Urinary bladder (tissue), 4 donors: Measurements from ENCODE around the gene FLACC1. TPM values are rescaled to one million over a fixed set of nuclear protein-coding genes. Genes with fewer than 3 reads are reported as not detected.
"Not testable (repeated sequence)": the region's sequence is repeated elsewhere in the genome, so short reads cannot be mapped to it uniquely, and the experiment has no call there.

Experiments
- DNase-seq: peaks from one replicate; pipeline ENCODE4 v3.0.0-alpha.2; 2015; ENCODE audit errors: extremely low spot score
- H3K27ac ChIP-seq: one replicate; pipeline ENCODE4 v1.5.1; 2013; ENCODE audit warnings: low read depth, mild to moderate bottlenecking, moderate library complexity
- H3K36me3 ChIP-seq: one replicate; pipeline ENCODE4 v1.6.1; 2013; ENCODE audit warnings: mild to moderate bottlenecking, moderate library complexity; ENCODE audit not compliant: insufficient read depth
- H3K4me1 ChIP-seq: one replicate; pipeline ENCODE4 v1.6.1; 2013; ENCODE audit warnings: mild to moderate bottlenecking, moderate library complexity; ENCODE audit not compliant: insufficient read depth
- H3K4me3 ChIP-seq: one replicate; pipeline ENCODE4 v1.5.1; 2013; ENCODE audit warnings: low read depth, low read length
- WGBS: extraction: QIAGEN DNeasy Blood & Tissue Kit; methylation state at CpG from one replicate; pipeline ENCODE4 v1.1.7; 2013; 5-methylcytosine and 5-hydroxymethylcytosine counted together
- polyA plus RNA-seq: library from polyadenylated mRNA; stranded (reverse); fragments of 200-250 nt; gene quantifications from one replicate; pipeline ENCODE4 v1.2.3, GENCODE V29; 2013
- total RNA-seq: library from RNA; depleted of rRNA; stranded (reverse); fragments of >200 nt; gene quantifications from one replicate; pipeline ENCODE4 v1.2.3, GENCODE V29; 2014
- donor health status: healthy with polysubstance abuse.
- donor health status: healthy.

Gene FLACC1
- total and polyA plus RNA-seq, 2 donors: 0.63 to 1.3 TPM

DNA sequence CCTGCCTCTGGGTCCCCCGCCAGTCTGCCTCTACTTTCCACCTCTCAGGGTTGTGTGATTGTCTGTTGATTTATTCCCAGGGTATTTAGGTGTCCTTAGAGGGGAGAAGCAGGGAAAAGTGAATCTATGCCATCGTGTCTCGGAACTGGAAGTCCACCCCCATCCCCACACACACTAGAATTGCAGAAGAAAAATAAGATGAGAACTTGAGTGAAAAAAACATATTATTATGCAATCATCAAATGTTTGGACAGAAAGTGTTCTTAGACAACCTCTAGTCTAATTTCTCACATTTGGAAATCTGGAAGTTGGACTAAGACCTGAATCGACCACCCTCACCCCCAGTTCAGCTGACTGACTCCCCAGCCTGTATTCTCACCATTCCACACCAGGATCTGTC, 110.9 kb downstream of the FLACC1 start:
- Histone ChIP-seq H3K4me1 (no peaks in the 10 kb centered on the region), H3K27ac (no peak overlapping the region), H3K36me3 (no peaks in the 10 kb centered on the region), H3K4me3 (no peak overlapping the region)
- no peak for DNase-seq
- 64% methylated on average over 4 of the region's 4 CpGs for WGBS

DNA sequence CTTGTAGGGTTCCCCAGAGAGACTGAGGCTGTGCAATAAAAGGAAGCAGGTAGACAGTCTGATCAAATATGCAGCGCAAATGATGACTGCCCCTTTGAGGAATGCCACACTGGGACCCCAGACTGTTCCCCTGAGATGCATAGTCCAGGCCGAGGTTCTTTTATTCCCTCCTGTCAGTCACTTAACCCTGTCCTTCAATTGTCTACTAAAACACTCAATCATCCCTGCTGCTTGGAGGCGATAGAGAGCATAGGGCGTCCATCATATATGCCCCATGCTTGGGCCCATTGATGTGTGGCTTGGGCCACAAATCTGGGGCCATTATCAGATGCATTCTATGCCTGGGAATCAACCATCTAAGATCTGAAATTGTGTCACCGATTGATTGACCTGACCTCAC, 112.3 kb downstream of the FLACC1 start:
- no peak for DNase-seq
- WGBS: 92% methylated on average over 5 of the region's 5 CpGs
- Histone ChIP-seq H3K27ac (no peak overlapping the region), H3K4me3 (no peak overlapping the region), H3K36me3 (no peaks in the 10 kb centered on the region), H3K4me1 (no peaks in the 10 kb centered on the region)

DNA sequence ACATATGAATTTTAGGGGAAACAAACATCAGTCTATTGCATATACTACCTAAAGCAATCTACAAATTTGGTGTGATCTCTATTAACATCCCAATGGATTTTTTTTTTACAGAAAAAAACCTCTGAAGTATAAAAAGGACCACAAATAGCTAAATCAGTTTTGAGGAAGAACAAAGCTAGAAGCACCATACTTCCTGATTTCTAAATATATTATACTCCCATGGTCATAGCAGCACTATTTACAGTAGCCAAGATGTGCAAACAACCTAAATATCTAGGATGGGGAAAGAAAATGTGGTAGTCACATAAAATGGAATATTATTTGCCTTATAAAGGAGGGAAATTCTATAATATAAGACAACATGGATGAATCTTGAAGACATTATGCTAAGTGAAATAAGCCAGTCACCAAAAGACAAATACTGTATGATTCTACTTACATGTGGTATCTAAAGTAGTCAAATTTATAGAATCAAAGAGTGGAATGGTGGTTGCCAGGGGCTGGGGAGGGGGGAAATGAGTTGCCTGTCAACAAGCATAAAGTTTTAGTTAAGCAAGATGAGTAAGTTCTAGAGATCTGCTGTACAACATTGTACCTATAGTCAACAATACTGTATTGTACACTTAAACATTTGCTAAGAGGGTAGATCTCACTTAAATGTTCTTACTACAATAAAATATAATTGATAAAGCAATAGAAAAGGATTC, 114.4 kb downstream of the FLACC1 start:
- no peaks in the 10 kb centered on the region for H3K36me3 ChIP-seq
- no peak overlapping the region for H3K27ac ChIP-seq
- H3K4me1 ChIP-seq: no peaks in the 10 kb centered on the region
- H3K4me3 ChIP-seq: no peak overlapping the region
- DNase-seq: no peak

DNA sequence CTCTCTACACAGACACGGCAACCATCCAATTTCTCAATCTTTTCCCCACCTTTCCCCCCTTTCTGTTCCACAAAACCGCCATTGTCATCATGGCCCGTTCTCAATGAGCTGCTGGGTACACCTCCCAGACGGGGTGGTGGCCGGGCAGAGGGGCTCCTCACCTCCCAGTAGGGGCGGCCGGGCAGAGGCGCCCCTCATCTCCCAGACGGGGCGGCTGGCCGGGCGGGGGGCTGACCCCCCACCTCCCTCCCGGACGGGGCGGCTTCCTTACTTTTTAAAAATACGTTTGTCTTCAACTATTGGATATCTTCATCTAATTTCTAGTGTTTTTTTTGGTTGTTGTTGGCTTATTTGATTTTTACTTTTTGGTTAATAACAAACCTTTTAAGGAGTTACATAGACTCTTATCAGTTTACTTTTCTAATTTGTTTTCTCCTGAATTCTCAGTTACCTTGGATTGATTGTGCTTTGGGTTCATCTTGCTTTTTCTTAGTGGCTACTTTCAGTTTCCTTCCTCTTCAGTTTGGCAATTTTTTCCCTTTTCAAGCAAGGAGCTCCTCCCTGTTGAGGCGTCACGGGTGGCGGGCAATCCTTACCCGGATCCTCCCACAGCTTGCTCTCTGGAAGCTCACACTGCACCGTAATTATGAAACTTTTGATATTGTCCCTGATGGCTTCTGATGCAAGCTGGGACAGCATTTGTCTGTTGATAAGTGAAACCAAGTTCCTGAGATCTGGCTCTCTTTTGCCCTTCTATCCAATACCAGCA, 117.8 kb downstream of the FLACC1 start:
- WGBS: 87% methylated on average over 21 of the region's 21 CpGs
- not testable (repeated sequence) for DNase-seq, H3K36me3 ChIP-seq, H3K4me3 ChIP-seq, H3K4me1 ChIP-seq, H3K27ac ChIP-seq

Other genes with a start within 250 kb of the FLACC1 start
- 107 TPM for gene CFLAR, start 241.2 kb downstream of the FLACC1 start, total RNA-seq
- gene CFLAR, start 241.2 kb downstream of the FLACC1 start, polyA plus RNA-seq: 50.0 TPM
- gene CASP10, start 174.2 kb downstream of the FLACC1 start, total RNA-seq: 19.2 TPM
- gene CASP10, start 174.2 kb downstream of the FLACC1 start, polyA plus RNA-seq: 3.4 TPM
- 29.9 TPM for gene CASP8, start 96.8 kb downstream of the FLACC1 start, total RNA-seq
- gene CASP8, start 96.8 kb downstream of the FLACC1 start, polyA plus RNA-seq: 9.3 TPM
- 60.6 TPM for gene TRAK2, start 94.1 kb upstream of the FLACC1 start, total RNA-seq
- gene TRAK2, start 94.1 kb upstream of the FLACC1 start, polyA plus RNA-seq: 25.1 TPM
- gene STRADB, start 94.4 kb upstream of the FLACC1 start, total RNA-seq: 43.0 TPM
- 10.0 TPM for gene STRADB, start 94.4 kb upstream of the FLACC1 start, polyA plus RNA-seq